ENCODE results near the gene ITIH4. TPM values are rescaled to one million over a fixed set of nuclear protein-coding genes. Genes with fewer than 3 reads are reported as not detected.

Gene ITIH4
- total RNA-seq, 1 donor from 2014 or later: 3.2 TPM

- DNase-seq (ENCODE audit: low spot score): no peak
- intact Hi-C loops (cut with DNase I): no loop called here
Observed at GRCh38 chr3:52809662-52810377, 20.7 kb downstream of the ITIH4 start.

GRCh38 chr3:52809149-52809548 is 21.3 kb downstream of the ITIH4 start:
- no peak for DNase-seq (ENCODE audit: low spot score)
- intact Hi-C loops (cut with DNase I): no loop called here

DNA sequence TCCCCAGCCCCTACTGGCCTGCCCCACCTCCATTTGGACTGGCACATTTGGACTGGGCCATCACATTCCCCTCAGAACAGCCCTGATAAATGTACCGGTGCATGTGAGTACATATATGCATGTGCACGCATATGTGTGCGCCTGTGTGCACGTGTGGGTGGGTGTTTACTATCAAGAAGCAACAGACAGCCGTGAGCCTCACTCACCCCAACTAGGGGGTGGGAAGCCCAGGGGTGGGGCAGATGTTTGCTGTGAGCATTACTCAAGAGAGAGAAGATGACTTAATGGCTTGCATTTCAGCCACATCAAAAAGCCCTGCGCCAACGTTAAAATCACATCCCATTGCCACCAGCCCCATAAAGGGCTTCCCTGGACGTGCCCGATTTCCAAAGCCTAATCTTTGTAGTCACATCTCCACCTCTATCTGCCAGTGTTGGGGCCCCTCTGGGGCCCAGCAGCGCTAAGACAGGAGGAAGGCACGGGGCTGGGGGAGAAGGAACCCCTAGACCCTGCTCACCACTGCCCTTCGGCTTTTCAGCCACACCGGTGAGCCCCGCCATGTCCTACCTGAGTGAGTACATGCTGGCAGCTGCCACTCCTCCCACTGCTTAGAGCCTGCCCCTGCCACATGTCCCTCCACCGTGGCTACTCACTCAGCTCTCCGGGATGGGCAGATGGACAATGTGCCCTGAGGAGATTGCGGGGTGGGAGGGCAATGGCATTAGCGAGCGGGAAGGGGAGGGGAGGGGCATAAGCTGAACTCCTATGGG is 25.0 kb downstream of the ITIH4 start:
- intact Hi-C loops (cut with DNase I): no loop called here
- DNase-seq (ENCODE audit: low spot score): no peak

- no peak for DNase-seq (ENCODE audit: low spot score)
- intact Hi-C loops (cut with DNase I): no loop called here
Observed at GRCh38 chr3:52801839-52802238, 28.6 kb downstream of the ITIH4 start.

- no peak for DNase-seq (ENCODE audit: low spot score)
- intact Hi-C loops (cut with DNase I): no loop called here
Observed at GRCh38 chr3:52800079-52800478, 30.4 kb downstream of the ITIH4 start.

DNA sequence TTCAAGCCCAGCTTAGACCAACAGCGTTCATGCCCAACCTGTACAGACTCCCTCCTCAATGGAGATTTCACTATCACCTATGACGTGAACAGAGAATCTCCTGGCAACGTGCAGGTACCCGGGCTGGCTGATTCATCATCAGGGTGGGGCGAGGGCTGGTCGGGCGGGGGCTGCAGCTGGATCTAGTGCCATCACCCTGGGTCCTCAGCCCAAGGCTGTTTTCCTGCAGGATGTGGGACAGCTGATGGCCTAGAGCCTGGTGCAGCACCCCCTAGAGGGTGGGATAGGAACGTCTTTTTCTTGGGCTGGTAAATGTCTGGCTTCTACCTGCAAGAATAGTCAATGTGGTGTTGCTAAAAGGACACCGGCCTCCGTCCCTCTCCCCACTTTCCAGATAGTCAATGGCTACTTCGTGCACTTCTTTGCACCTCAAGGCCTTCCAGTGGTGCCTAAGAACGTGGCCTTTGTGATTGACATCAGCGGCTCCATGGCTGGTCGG is 31.4 kb downstream of the ITIH4 start:
- DNase-seq (ENCODE audit: low spot score): no peak
- intact Hi-C loops (cut with DNase I): no loop called here

- intact Hi-C loops (cut with DNase I): no loop called here
- DNase-seq (ENCODE audit: low spot score): no peak
Observed at GRCh38 chr3:52798376-52798977, 32.0 kb downstream of the ITIH4 start.

- DNase-seq (ENCODE audit: low spot score): no peak
- intact Hi-C loops (cut with DNase I): no loop called here
Observed at GRCh38 chr3:52796411-52796810, 34.1 kb downstream of the ITIH4 start.

DNA sequence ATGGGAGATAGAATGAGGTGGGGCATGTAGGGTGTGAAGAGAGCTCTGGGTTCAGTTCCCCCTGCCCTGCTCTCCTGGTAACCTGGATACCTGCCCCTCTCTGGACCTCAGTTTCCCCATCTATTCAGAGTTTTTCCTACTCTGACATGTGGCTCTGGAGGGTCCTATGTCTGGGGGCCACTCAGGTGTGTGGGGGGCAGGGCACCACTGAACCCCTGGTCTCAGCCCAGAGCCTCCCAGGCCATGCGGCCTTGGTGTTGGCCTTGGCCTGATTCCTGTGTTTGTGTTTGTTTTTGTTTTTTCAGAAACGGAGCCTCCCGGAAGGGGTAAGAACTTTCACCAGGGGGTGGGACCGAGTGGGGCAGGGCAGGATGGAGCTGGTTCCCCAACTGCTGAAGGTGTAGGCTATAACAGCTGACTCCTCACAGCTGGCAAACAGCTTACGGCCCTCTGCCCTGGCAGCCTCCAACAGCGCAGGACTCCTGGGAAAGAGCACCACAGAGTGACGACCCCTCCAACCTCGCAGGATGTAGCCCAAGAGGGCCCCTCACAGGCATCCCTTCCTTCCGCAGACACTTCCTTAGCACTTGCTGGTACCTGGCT is 35.1 kb downstream of the ITIH4 start:
- no peak for DNase-seq (ENCODE audit: low spot score)
- intact Hi-C loops (cut with DNase I): no loop called here

DNA sequence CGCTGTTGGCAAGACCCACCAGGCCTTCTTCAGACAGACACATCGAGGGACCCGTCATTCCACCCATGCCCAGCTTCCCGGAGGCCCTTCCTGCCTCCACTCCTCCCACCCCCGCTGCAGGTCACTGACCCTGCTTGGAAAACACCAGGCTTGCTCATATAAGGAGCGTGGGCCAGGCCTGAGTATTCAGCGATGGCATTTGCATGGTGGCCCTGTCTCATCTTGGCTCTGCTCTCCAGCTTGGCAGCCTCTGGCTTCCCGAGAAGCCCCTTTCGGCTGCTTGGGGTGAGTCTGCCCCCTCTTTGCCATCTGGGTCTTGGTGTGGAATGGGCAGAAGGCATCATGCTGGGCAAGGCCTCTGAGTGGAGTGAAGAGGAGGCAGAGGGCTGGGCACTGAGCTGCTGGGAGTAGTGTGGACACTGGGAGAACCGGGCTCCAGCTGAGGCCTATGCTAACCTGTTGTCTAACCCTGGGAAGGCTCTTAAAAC is 35.8 kb downstream of the ITIH4 start, which contains the start of gene ITIH3:
TSS of gene ITIH3 (plus strand) at position 185 of the 488 bp plus-strand sequence. CDS start at position 193, 8 bp downstream.
- intact Hi-C loops (cut with DNase I): no loop called here
- no peak for DNase-seq (ENCODE audit: low spot score)

DNA sequence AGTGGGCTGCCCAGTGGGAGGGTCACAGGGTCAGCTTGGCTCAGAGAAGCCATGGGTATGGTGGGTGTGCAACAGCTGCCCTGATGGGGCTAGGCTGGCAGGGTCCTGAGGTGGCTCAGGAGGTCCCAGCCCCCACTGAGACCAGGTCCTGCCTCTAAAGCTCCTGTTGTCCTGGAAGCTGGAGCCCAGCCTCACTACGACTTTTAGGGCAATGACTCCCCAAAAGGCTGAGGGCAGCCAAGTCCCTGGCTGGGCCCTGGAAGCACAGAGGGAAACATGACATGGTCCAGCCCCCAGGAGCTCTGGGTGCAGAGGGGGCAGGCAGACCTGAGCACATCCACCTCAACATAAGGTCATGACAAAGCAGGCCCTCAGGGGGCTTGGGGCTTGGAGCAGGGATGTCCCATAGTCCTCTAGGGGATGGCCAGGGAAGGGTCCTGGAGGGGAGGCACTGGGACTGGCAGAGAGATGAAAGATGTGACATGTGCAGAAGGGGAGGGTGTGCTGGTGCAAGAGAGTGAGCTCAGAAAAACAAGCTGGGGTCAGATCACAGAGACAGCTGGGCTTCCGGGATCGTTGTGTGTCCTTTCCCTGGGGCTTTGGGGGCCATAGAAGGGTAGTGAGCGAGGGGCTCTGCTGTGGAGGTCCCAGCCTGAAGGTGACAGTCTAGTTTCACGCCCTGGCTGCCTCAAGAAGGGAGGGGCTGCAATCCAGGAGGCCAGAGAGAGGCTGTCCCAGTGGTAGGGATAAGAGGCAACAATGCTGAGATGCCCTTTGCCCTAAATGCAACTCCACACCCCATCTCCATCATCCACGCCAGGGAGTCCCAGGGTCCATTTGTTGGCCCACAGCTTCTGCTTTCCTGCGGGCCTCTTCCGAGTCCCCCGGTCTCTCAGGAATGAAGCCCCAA is 36.5 kb downstream of the ITIH4 start:
- intact Hi-C loops (cut with DNase I): no loop called here
- DNase-seq (ENCODE audit: low spot score): no peak

- intact Hi-C loops (cut with DNase I): no loop called here
Observed at GRCh38 chr3:52792961-52793695, 37.3 kb downstream of the ITIH4 start.

DNA sequence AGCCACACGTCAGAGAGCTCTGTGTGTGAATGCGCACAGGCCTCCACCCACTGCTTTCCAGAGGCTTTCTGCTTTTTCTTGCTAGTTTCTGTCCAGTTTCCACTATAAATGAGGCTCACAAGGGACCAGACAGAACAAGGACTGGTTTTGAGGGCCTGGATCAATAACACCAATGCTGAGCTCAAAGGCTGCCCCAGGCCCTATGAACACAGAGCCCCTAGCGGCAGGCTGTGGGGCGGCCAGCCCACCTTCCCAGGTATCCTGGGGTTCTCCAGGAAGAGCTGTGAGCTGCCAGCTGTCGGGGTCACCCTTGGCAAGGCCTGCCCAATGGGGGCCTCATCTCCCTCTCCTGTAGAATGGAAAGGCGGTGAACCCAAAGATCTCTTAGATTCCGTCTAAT is 38.1 kb downstream of the ITIH4 start:
- DNase-seq (ENCODE audit: low spot score): no peak
- intact Hi-C loops (cut with DNase I): no loop called here

More at GRCh38 chr3:52792961-52793695, 37.3 kb downstream of the ITIH4 start:
- no peak for DNase-seq (ENCODE audit: low spot score)

GRCh38 chr3:52791928-52792327 is 38.5 kb downstream of the ITIH4 start:
- intact Hi-C loops (cut with DNase I): no loop called here
- no peak for DNase-seq (ENCODE audit: low spot score)

GRCh38 chr3:52791366-52791765 is 39.1 kb downstream of the ITIH4 start:
- intact Hi-C loops (cut with DNase I): no loop called here
- no peak for DNase-seq (ENCODE audit: low spot score)

DNA sequence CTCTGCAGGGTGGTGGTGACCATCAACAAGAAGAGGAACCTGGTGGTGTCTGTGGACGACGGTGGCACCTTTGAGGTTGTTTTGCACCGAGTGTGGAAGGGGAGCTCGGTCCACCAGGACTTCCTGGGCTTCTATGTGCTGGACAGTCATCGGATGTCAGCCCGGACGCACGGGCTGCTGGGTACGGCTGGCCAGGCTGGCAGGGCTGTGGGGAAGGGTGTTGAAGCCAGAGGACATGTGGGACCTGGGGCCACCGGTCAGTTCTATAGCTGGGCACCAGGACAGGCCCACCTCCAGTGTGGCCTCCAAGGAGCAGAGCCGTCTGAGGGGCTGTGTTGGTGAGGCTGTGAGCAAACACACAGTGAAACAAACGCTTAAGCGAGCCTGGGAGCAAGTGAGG is 39.7 kb downstream of the ITIH4 start:
- intact Hi-C loops (cut with DNase I): no loop called here
- DNase-seq (ENCODE audit: low spot score): no peak

DNA sequence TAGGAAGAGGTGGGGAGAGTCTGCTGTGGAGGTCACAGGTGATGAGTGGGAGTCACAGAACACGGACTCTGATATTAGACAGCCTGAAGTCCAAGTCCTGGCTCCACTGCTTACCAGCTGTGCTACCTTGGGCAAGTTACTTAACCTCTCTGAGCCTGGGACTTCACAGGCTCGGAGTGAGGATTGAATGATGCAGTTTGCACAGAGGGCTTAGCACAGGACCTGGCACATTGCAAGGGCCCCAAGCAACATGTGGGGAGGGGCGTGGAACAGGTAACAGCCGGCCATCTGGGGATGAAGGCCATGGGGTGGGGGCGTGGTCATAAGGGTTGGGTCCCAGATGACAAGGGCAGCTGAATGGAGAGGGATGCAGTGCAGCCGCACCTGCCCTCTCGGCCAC is 40.1 kb downstream of the ITIH4 start:
- no peak for DNase-seq (ENCODE audit: low spot score)
- intact Hi-C loops (cut with DNase I): no loop called here

DNA sequence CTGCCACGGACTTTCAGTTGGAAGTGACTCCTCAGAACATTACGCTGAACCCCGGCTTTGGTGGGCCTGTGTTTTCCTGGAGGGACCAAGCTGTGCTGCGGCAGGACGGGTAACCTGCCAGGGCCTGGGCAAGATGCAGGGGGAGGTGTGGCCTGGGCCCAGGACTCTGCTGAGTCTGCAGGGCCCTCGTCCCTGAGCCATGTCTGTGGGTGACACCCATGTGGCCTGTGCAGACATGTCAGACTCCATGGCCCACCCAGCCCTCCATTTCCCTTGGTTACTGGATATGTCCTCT is 40.8 kb downstream of the ITIH4 start:
- DNase-seq (ENCODE audit: low spot score): no peak

More for the DNA sequence above, 40.8 kb downstream of the ITIH4 start:
- intact Hi-C loops (cut with DNase I): no loop called here
